ENCODE measurements around the gene UMAD1. TPM values are rescaled to one million over a fixed set of nuclear protein-coding genes. Genes with fewer than 3 reads are reported as not detected.

Gene UMAD1
- total RNA-seq, 1 donor: 17.0 TPM

DNA sequence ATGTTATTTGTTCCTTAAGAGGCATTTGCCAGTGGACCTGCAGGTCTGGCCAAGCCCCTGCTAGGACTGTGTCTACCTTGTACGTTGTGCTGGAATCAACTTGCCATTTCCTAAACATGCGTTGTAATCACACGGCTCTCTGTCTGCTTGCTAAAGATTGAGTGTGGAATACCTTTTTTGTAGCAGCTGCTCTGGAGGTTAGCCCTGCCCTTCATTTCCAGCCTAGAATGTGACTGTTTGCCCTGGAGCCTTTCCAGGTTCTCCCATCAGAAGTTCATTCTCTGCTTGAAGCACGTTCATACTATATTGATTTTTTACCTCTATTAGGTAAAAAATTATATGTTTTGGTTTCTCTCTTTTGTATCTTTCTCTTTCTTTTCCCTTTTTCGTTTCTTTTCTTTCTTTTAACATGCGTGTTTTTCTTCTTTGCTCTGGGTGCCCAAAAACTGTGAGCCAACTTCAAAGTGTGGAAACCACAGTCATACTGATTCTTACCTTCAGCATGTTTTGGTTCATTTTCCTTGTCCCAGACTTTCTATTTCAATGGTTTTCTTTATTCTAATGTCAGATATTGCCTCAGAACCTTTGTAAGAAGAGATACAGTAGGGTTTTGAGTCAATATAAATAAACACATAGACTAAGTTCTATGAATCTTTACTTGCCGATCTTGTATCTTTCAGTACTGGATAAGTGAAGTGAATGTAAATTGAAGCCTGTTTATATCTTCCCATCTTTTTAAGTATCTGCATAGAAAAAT lies 189.7 kb downstream of the UMAD1 start:
- Histone ChIP-seq H3K4me1 (ENCODE audit: insufficient read depth, low read length) (no peaks in the 10 kb centered on the region), H3K27me3 (ENCODE audit: insufficient read depth, low read length) (no peaks in the 10 kb centered on the region), H3K4me3 (ENCODE audit: insufficient read depth, low read length) (no peak overlapping the region), H2AFZ (ENCODE audit: low read length) (no peak overlapping the region), H3K36me3 (ENCODE audit: insufficient read depth, low read length) (no peaks in the 10 kb centered on the region), H3K9me3 (ENCODE audit: low read depth, low read length) (no peaks in the 10 kb centered on the region), H3K27ac (ENCODE audit: low read depth, low read length) (no peak overlapping the region), H4K20me1 (ENCODE audit: insufficient read depth, low read length) (no peaks in the 10 kb centered on the region), H3K79me2 (ENCODE audit: insufficient read depth, low read length) (no peaks in the 10 kb centered on the region), H3K4me2 (ENCODE audit: insufficient read depth, low read length) (no peak overlapping the region)
- TF ChIP-seq CTCF (IDR thresholded peaks at IDR 0.05; ENCODE audit: extremely low read depth, low read depth, low read length): no peak
- no peak for DNase-seq (ENCODE audit: insufficient read length, low spot score, missing footprints)

DNA sequence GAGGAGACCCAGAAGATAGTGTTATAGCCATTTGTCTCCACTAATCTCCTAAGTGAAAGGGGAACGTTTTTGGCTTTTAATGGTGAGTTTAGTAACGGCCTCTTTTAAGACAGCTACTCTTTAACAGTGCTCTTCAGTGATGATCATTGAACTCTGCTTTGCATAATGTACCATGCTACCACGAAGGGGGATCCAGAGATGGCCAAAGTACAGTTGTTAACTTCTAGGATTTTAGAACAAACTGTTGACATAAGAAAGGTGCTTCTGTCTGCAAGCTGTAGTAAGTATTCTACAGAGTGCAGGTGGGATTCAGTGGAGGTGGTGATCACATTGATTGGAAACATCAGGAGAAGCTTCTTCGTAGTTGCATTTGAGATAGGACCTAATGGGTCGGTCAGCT lies 192.0 kb downstream of the UMAD1 start:
- Histone ChIP-seq H3K36me3 (ENCODE audit: insufficient read depth, low read length) (no peaks in the 10 kb centered on the region), H2AFZ (ENCODE audit: low read length) (no peak overlapping the region), H4K20me1 (ENCODE audit: insufficient read depth, low read length) (no peaks in the 10 kb centered on the region), H3K4me3 (ENCODE audit: insufficient read depth, low read length) (no peak overlapping the region), H3K4me2 (ENCODE audit: insufficient read depth, low read length) (no peak overlapping the region), H3K79me2 (ENCODE audit: insufficient read depth, low read length) (no peaks in the 10 kb centered on the region), H3K4me1 (ENCODE audit: insufficient read depth, low read length) (no peaks in the 10 kb centered on the region), H3K9me3 (ENCODE audit: low read depth, low read length) (no peaks in the 10 kb centered on the region), H3K27ac (ENCODE audit: low read depth, low read length) (no peak overlapping the region), H3K27me3 (ENCODE audit: insufficient read depth, low read length) (no peaks in the 10 kb centered on the region)
- TF ChIP-seq CTCF (IDR thresholded peaks at IDR 0.05; ENCODE audit: extremely low read depth, low read depth, low read length): no peak
- DNase-seq (ENCODE audit: insufficient read length, low spot score, missing footprints): no peak

- Histone ChIP-seq H4K20me1 (ENCODE audit: insufficient read depth, low read length) (no peaks in the 10 kb centered on the region), H3K9me3 (ENCODE audit: low read depth, low read length) (no peaks in the 10 kb centered on the region), H3K4me3 (ENCODE audit: insufficient read depth, low read length) (no peak overlapping the region), H3K79me2 (ENCODE audit: insufficient read depth, low read length) (no peaks in the 10 kb centered on the region), H3K4me2 (ENCODE audit: insufficient read depth, low read length) (no peak overlapping the region), H3K27me3 (ENCODE audit: insufficient read depth, low read length) (no peaks in the 10 kb centered on the region), H3K27ac (ENCODE audit: low read depth, low read length) (no peak overlapping the region), H2AFZ (ENCODE audit: low read length) (no peak overlapping the region), H3K36me3 (ENCODE audit: insufficient read depth, low read length) (no peaks in the 10 kb centered on the region), H3K4me1 (ENCODE audit: insufficient read depth, low read length) (no peaks in the 10 kb centered on the region)
- TF ChIP-seq CTCF (IDR thresholded peaks at IDR 0.05; ENCODE audit: extremely low read depth, low read depth, low read length): no peak
- no peak for DNase-seq (ENCODE audit: insufficient read length, low spot score, missing footprints)
These were observed 194.2 kb downstream of the UMAD1 start for GRCh38 chr7:7834761-7835160.

- no peaks in the 10 kb centered on the region for H3K79me2 ChIP-seq (ENCODE audit: insufficient read depth, low read length)
These were observed 200.5 kb downstream of the UMAD1 start for GRCh38 chr7:7841027-7841426.

More at GRCh38 chr7:7841027-7841426, 200.5 kb downstream of the UMAD1 start:
- no peaks in the 10 kb centered on the region for H3K9me3 ChIP-seq (ENCODE audit: low read depth, low read length)
- H3K4me3 ChIP-seq (ENCODE audit: insufficient read depth, low read length): no peak overlapping the region
- no peaks in the 10 kb centered on the region for H3K36me3 ChIP-seq (ENCODE audit: insufficient read depth, low read length)
- no peaks in the 10 kb centered on the region for H4K20me1 ChIP-seq (ENCODE audit: insufficient read depth, low read length)
- no peak overlapping the region for H3K4me2 ChIP-seq (ENCODE audit: insufficient read depth, low read length)
- peaks cover 5% of the 10 kb centered on the region for H3K4me1 ChIP-seq (ENCODE audit: insufficient read depth, low read length)
- H3K27me3 ChIP-seq (ENCODE audit: insufficient read depth, low read length): no peaks in the 10 kb centered on the region
- H3K27ac ChIP-seq (ENCODE audit: low read depth, low read length): no peak overlapping the region
- no peak for TF ChIP-seq CTCF (IDR thresholded peaks at IDR 0.05; ENCODE audit: extremely low read depth, low read depth, low read length)
- H2AFZ ChIP-seq (ENCODE audit: low read length): no peak overlapping the region
- no peak for DNase-seq (ENCODE audit: insufficient read length, low spot score, missing footprints)
